Neural cell (in vitro differentiated cells): ENCODE data around the gene NMT1. TPM values are rescaled to one million over a fixed set of nuclear protein-coding genes. Genes with fewer than 3 reads are reported as not detected.

Experiments used
- H2AFZ ChIP-seq: fragments of 200-600, 300-800 bp; sonication (generic), shearing (Covaris generic); 2 replicates; pipeline ENCODE4 v1.6.0; 2014; ENCODE audit warnings: low read depth, mild to moderate bottlenecking, antibody characterized with exemption, low read length, moderate library complexity
- H3F3A ChIP-seq: fragments of 200-600 bp; shearing (Covaris generic); 2 replicates; pipeline ENCODE4 v1.6.1; 2016; ENCODE audit warnings: mild to moderate bottlenecking, moderate library complexity, mixed read lengths, antibody characterized with exemption, low read length; ENCODE audit not compliant: insufficient read depth, poor library complexity, severe bottlenecking
- H3K27ac ChIP-seq: fragments of 200-600, 300-800 bp; sonication (generic), shearing (Covaris generic); 2 replicates; pipeline ENCODE4 v1.5.1; 2014; ENCODE audit warnings: mild to moderate bottlenecking, low read length, moderate library complexity
- H3K27me3 ChIP-seq: fragments of 300-800, 200-600 bp; sonication (generic), shearing (Covaris generic); 2 replicates; pipeline ENCODE4 v1.6.0; 2014; ENCODE audit warnings: mild to moderate bottlenecking, low read depth, low read length, moderate library complexity; ENCODE audit not compliant: insufficient read depth
- H3K36me3 ChIP-seq: fragments of 300-800, 200-600 bp; sonication (generic), shearing (Covaris generic); 2 replicates; pipeline ENCODE4 v1.5.1; 2014; ENCODE audit warnings: mild to moderate bottlenecking, antibody characterized with exemption, low read length, moderate library complexity; ENCODE audit not compliant: insufficient read depth
- H3K4me2 ChIP-seq: fragments of 300-800, 200-600 bp; sonication (generic), shearing (Covaris generic); 2 replicates; pipeline ENCODE4 v1.6.0; 2014; ENCODE audit warnings: mild to moderate bottlenecking, low read length
- H3K4me3 ChIP-seq: fragments of 300-800, 200-600 bp; sonication (generic), shearing (Covaris generic); 2 replicates; pipeline ENCODE4 v1.5.1; 2014; ENCODE audit warnings: mild to moderate bottlenecking, low read length, moderate library complexity
- H3K79me2 ChIP-seq: fragments of 200-600 bp; shearing (Covaris generic); replicated peaks from 2 replicates; pipeline ENCODE4 v1.6.0; 2014; ENCODE audit warnings: mild to moderate bottlenecking, low read length, moderate library complexity; ENCODE audit not compliant: insufficient read depth
- H3K9ac ChIP-seq: fragments of 300-800, 200-600 bp; sonication (generic), shearing (Covaris generic); 2 replicates; pipeline ENCODE4 v1.6.1; 2016; ENCODE audit warnings: mild to moderate bottlenecking, low read length, mixed read lengths
- H3K9me2 ChIP-seq: fragments of 200-600 bp; shearing (Covaris generic); 2 replicates; pipeline ENCODE4 v1.6.1; 2016; ENCODE audit warnings: mild to moderate bottlenecking, low read length, mixed read lengths; ENCODE audit not compliant: insufficient read depth
- H3K9me3 ChIP-seq: fragments of 200-600, 300-800 bp; sonication (generic), shearing (Covaris generic); 2 replicates; pipeline ENCODE4 v1.6.1; 2016; ENCODE audit warnings: mild to moderate bottlenecking, mixed run types, low read length, moderate library complexity, mixed read lengths
- H4K20me1 ChIP-seq: fragments of 200-600 bp; shearing (Covaris generic); 2 replicates; pipeline ENCODE4 v1.6.1; 2016; ENCODE audit warnings: mild to moderate bottlenecking, mixed run types; ENCODE audit not compliant: insufficient read depth
- EP300 ChIP-seq: fragments of 450-650 bp; conservative IDR thresholded peaks from 2 replicates; pipeline ENCODE4 v1.6.1; 2014; ENCODE audit warnings: antibody characterized with exemption, mild to moderate bottlenecking, moderate library complexity; ENCODE audit not compliant: poor library complexity, severe bottlenecking
- EZH2 ChIP-seq: fragments of 200-600, 300-800 bp; shearing (Covaris generic), sonication (generic); IDR thresholded peaks from 2 replicates; pipeline ENCODE4 v1.6.1; 2014; ENCODE audit warnings: antibody characterized with exemption, low read length, borderline replicate concordance, mild to moderate bottlenecking; ENCODE audit not compliant: insufficient read depth, poor library complexity, severe bottlenecking
- MXI1 ChIP-seq: fragments of 450-650 bp; conservative IDR thresholded peaks from 2 replicates; pipeline ENCODE4 v1.6.1; 2014; ENCODE audit warnings: antibody characterized with exemption, mild to moderate bottlenecking; ENCODE audit not compliant: poor library complexity, severe bottlenecking
- POLR2AphosphoS5 ChIP-seq: IDR thresholded peaks from 2 replicates; pipeline ENCODE4 v1.6.1; 2012
- RAD21 ChIP-seq: fragments of 450-650 bp; conservative IDR thresholded peaks from 2 replicates; pipeline ENCODE4 v1.6.1; 2014; ENCODE audit warnings: antibody characterized with exemption, mild to moderate bottlenecking, moderate library complexity
- SMC3 ChIP-seq: fragments of 450-650 bp; conservative IDR thresholded peaks from 2 replicates; pipeline ENCODE4 v1.6.1; 2014; ENCODE audit warnings: antibody characterized with exemption, mild to moderate bottlenecking, moderate library complexity; ENCODE audit not compliant: poor library complexity
- TAF1 ChIP-seq: IDR thresholded peaks from 2 replicates; pipeline ENCODE4 v1.6.1; 2012; ENCODE audit warnings: low read depth
- polyA plus RNA-seq: library from polyadenylated mRNA; depleted of rRNA; stranded (reverse); fragments of >200 nt; gene quantifications from 2 replicates; pipeline ENCODE4 v1.2.3, GENCODE V29; 2014
- TF ChIP-seq, protein P1 (sequence below): fragments of 450-650 bp; IDR thresholded peaks from 2 replicates; pipeline ENCODE4 v1.5.1; 2014; ENCODE audit warnings: antibody characterized with exemption, mild to moderate bottlenecking, moderate library complexity; ENCODE audit not compliant: poor library complexity, severe bottlenecking
- TF ChIP-seq, protein P2 (sequence below): IDR thresholded peaks from 2 replicates; pipeline ENCODE4 v1.6.1; 2012; ENCODE audit warnings: borderline replicate concordance

Gene NMT1
- polyA plus RNA-seq, 1 donor from 2014 or later: 23.4 TPM

DNA sequence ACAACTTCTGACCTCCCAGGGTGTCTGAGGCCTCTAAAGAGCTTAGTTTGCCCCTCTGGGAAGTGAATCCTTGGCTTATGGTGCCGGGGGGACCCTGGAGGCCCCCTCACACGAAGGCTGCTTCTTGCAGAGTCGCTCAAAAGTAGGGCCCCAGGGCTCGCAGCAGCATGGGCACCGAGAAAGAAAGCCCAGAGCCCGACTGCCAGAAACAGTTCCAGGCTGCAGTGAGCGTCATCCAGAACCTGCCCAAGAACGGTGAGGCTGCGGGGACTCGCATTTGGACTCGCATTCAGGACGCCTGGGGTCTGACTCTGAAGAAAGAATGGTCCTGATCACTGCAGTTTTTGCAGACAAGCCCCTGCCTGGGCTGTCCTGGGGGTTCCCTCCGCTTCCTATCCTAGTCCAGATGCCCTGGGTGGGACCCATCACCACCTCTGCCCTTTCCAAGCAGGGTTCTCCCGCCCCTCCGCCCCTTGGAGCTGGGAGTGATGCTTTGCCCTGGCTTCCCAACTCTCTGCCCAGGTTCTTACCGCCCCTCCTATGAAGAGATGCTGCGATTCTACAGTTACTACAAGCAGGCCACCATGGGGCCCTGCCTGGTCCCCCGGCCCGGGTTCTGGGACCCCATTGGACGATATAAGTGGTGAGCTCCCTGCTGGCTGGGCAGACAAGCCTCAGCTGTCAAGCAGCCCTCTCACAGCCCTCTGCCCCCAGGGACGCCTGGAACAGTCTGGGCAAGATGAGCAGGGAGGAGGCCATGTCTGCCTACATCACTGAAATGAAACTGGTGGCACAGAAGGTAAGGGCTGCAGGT lies 75.1 kb downstream of the NMT1 start:
- H3K9ac ChIP-seq: no peak overlapping the region
- H3K27ac ChIP-seq: no peak overlapping the region
- no peak overlapping the region for H3K4me2 ChIP-seq
- H3F3A ChIP-seq: no peaks in the 10 kb centered on the region
- no peaks in the 10 kb centered on the region for H3K27me3 ChIP-seq
- H4K20me1 ChIP-seq: no peaks in the 10 kb centered on the region
- H3K9me2 ChIP-seq: no peaks in the 10 kb centered on the region
- no peaks in the 10 kb centered on the region for H3K79me2 ChIP-seq
- no peaks in the 10 kb centered on the region for H3K9me3 ChIP-seq
- no peak overlapping the region for H2AFZ ChIP-seq
- TF ChIP-seq POLR2AphosphoS5 (no peak), MXI1 (no peak), EZH2 (no peak), EP300 (no peak), RAD21 (no peak), SMC3 (no peak), TAF1 (no peak)
- TF ChIP-seq, protein P1, sequence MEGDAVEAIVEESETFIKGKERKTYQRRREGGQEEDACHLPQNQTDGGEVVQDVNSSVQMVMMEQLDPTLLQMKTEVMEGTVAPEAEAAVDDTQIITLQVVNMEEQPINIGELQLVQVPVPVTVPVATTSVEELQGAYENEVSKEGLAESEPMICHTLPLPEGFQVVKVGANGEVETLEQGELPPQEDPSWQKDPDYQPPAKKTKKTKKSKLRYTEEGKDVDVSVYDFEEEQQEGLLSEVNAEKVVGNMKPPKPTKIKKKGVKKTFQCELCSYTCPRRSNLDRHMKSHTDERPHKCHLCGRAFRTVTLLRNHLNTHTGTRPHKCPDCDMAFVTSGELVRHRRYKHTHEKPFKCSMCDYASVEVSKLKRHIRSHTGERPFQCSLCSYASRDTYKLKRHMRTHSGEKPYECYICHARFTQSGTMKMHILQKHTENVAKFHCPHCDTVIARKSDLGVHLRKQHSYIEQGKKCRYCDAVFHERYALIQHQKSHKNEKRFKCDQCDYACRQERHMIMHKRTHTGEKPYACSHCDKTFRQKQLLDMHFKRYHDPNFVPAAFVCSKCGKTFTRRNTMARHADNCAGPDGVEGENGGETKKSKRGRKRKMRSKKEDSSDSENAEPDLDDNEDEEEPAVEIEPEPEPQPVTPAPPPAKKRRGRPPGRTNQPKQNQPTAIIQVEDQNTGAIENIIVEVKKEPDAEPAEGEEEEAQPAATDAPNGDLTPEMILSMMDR: no peak
- TF ChIP-seq, protein P2, sequence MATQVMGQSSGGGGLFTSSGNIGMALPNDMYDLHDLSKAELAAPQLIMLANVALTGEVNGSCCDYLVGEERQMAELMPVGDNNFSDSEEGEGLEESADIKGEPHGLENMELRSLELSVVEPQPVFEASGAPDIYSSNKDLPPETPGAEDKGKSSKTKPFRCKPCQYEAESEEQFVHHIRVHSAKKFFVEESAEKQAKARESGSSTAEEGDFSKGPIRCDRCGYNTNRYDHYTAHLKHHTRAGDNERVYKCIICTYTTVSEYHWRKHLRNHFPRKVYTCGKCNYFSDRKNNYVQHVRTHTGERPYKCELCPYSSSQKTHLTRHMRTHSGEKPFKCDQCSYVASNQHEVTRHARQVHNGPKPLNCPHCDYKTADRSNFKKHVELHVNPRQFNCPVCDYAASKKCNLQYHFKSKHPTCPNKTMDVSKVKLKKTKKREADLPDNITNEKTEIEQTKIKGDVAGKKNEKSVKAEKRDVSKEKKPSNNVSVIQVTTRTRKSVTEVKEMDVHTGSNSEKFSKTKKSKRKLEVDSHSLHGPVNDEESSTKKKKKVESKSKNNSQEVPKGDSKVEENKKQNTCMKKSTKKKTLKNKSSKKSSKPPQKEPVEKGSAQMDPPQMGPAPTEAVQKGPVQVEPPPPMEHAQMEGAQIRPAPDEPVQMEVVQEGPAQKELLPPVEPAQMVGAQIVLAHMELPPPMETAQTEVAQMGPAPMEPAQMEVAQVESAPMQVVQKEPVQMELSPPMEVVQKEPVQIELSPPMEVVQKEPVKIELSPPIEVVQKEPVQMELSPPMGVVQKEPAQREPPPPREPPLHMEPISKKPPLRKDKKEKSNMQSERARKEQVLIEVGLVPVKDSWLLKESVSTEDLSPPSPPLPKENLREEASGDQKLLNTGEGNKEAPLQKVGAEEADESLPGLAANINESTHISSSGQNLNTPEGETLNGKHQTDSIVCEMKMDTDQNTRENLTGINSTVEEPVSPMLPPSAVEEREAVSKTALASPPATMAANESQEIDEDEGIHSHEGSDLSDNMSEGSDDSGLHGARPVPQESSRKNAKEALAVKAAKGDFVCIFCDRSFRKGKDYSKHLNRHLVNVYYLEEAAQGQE: no peak
- H3K36me3 ChIP-seq: no peaks in the 10 kb centered on the region
- peak overlapping the region; percentile 58 for H3K4me3 ChIP-seq

DNA sequence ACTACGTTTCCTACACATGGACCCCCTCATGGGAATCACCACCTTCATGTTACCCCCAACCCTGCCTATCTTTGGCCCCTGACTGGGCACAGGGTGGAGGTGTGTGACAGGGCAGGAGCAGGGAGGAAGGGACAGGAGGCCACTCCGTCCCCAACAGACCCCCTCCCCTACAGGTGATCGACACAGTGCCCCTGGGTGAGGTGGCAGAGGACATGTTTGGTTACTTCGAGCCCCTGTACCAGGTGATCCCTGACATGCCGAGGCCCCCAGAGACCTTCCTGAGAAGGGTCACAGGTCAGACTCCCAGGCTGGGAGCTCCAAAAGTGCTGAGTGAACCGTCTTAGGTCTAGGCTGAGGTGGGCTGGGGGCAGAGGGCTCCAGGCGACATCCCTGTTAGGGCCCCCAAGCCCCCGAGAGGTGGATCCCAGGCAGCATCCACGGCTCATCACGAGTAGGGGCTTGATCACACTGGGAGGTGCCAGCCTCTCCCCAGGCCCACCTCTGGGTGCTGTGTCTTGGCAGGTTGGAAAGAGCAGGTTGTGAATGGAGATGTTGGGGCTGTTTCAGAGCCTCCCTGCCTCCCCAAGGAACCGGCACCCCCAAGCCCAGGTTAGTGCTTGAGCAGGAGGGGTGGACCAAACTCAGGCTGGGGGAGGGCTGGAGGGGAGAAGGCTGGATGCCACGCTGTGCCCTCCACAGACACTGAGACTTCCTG lies 75.9 kb downstream of the NMT1 start:
- no peaks in the 10 kb centered on the region for H3F3A ChIP-seq
- no peak overlapping the region for H3K4me2 ChIP-seq
- no peaks in the 10 kb centered on the region for H3K9me3 ChIP-seq
- no peaks in the 10 kb centered on the region for H3K27me3 ChIP-seq
- no peaks in the 10 kb centered on the region for H4K20me1 ChIP-seq
- H2AFZ ChIP-seq: no peak overlapping the region
- H3K36me3 ChIP-seq: no peaks in the 10 kb centered on the region
- no peak for TF ChIP-seq RAD21
- no peak for TF ChIP-seq MXI1
- no peak for TF ChIP-seq POLR2AphosphoS5
- TF ChIP-seq EZH2: no peak
- no peak for TF ChIP-seq SMC3
- H3K9ac ChIP-seq: no peak overlapping the region
- H3K9me2 ChIP-seq: no peaks in the 10 kb centered on the region
- H3K27ac ChIP-seq: no peak overlapping the region
- H3K4me3 ChIP-seq: no peak overlapping the region
- H3K79me2 ChIP-seq: no peaks in the 10 kb centered on the region
